HepG2 (cell line): Measurements from ENCODE around the gene SNRPB2. TPM values are rescaled to one million over a fixed set of nuclear protein-coding genes. Genes with fewer than 3 reads are reported as not detected.

Experiments
- EEA1 ChIP-seq: sonication (generic); formaldehyde crosslinking; IDR thresholded peaks from 2 replicates; pipeline ENCODE4 v1.5.1; 2020; ENCODE audit warnings: mild to moderate bottlenecking, missing genetic modification reagents, borderline replicate concordance
- NR2C2 ChIP-seq: sonication (generic); formaldehyde crosslinking; IDR thresholded peaks from 2 replicates; pipeline ENCODE4 v1.4.0; 2020; ENCODE audit warnings: missing genetic modification reagents, mild to moderate bottlenecking, moderate library complexity, borderline replicate concordance
- POLR2AphosphoS5 ChIP-seq: IDR thresholded peaks from 2 replicates; pipeline ENCODE4 v1.6.1; 2012; ENCODE audit warnings: low read depth, low read length
- THYN1 ChIP-seq: sonication (generic); formaldehyde crosslinking; IDR thresholded peaks from 2 replicates; pipeline ENCODE4 v1.8.1; 2023; ENCODE audit warnings: low read depth, mild to moderate bottlenecking, moderate library complexity, missing genetic modification reagents, borderline replicate concordance
- ZNF292 ChIP-seq: sonication (generic); formaldehyde crosslinking; IDR thresholded peaks from 2 replicates; pipeline ENCODE4 v1.8.1; 2022; ENCODE audit warnings: mild to moderate bottlenecking, low read depth, missing genetic modification reagents, borderline replicate concordance
- ZNF652 ChIP-seq: IDR thresholded peaks from 2 replicates; pipeline ENCODE4 v1.6.1; 2016; ENCODE audit warnings: low read depth, borderline replicate concordance
- polyA plus RNA-seq, 8 experiments: library from polyadenylated mRNA; depleted of rRNA in 3 of 8; stranded (reverse) in 7 of 8; unstranded in 1 of 8; fragments of >200 nt; fragmentation: Illumina TruSeq in 4 of 8; extraction: Trizol in 4 of 8; gene quantifications; 2 replicates each; pipeline versions ENCODE4 v1.2.1 to v1.2.3, GENCODE V29; 2011 to 2016; ENCODE audit warnings: low read depth in 4 of 8, missing spikeins in 1 of 8, mixed read lengths in 1 of 8; ENCODE audit not compliant: insufficient read depth in 1 of 8
- total RNA-seq, 5 experiments: library from RNA; depleted of rRNA; stranded (reverse); fragments of >200 nt; fragmentation: Illumina TruSeq; extraction: Trizol; gene quantifications; 2 replicates each; pipeline ENCODE4 v1.2.3, GENCODE V29; 2016; ENCODE audit warnings: low read depth in 1 of 5
- TF ChIP-seq, protein P1 (sequence below): sonication (generic); formaldehyde crosslinking; IDR thresholded peaks from 2 replicates; pipeline ENCODE4 v1.4.0; 2020; ENCODE audit warnings: missing genetic modification reagents, borderline replicate concordance
- TF ChIP-seq, protein P2 (sequence below): IDR thresholded peaks from 2 replicates; pipeline ENCODE4 v1.6.1; 2012; ENCODE audit warnings: low read depth, low read length, improper control_type of control experiment
- TF ChIP-seq, protein P3 (sequence below): sonication (generic); formaldehyde crosslinking; IDR thresholded peaks from 2 replicates; pipeline ENCODE4 v1.4.0; 2020; ENCODE audit warnings: missing genetic modification reagents
- TF ChIP-seq, protein P4 (sequence below): conservative IDR thresholded peaks from 2 replicates; pipeline ENCODE4 v1.6.1; 2018; ENCODE audit warnings: missing genetic modification reagents
- TF ChIP-seq, protein P5 (sequence below): sonication (generic); formaldehyde crosslinking; IDR thresholded peaks from 2 replicates; pipeline ENCODE4 v1.5.0; 2020; ENCODE audit warnings: missing genetic modification reagents, mild to moderate bottlenecking, borderline replicate concordance

SNRPB2 gene
- total and polyA plus RNA-seq, 2 of the 13 experiments (the other 11 are each of a cell fraction or from before 2014, with no cell fraction given): 107 to 204 TPM

DNA sequence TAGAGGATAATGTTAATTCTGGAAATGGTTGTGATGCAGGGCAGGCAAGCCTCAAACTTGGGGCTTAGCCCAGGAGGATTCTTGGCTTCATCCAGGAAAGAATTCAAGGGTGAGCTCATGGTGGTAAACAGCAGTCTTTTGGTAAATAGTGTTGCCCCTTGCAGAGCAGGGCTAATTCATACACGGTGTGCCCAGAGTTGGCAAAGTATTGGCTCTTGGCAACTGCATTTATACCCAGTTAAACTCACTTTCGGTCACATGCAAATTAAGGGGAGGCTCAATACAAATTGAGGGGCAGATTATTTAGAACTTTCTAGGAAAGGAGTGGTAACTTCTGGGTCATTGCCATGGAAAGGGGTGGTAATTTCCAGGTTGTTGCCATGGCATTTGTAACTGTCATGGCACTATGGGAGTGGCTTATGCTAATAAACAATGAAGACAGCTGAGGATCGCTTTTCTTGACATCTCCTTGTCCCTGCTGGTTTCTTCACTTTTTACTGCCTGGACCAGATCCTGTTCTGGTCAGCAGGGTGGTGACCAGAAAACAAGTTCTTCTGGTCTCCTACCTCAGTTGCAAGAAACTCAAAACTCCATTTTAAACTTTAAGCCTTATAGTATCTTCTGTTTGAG, 14.5 kb downstream of the SNRPB2 start (continued):
- TF ChIP-seq, protein P1, sequence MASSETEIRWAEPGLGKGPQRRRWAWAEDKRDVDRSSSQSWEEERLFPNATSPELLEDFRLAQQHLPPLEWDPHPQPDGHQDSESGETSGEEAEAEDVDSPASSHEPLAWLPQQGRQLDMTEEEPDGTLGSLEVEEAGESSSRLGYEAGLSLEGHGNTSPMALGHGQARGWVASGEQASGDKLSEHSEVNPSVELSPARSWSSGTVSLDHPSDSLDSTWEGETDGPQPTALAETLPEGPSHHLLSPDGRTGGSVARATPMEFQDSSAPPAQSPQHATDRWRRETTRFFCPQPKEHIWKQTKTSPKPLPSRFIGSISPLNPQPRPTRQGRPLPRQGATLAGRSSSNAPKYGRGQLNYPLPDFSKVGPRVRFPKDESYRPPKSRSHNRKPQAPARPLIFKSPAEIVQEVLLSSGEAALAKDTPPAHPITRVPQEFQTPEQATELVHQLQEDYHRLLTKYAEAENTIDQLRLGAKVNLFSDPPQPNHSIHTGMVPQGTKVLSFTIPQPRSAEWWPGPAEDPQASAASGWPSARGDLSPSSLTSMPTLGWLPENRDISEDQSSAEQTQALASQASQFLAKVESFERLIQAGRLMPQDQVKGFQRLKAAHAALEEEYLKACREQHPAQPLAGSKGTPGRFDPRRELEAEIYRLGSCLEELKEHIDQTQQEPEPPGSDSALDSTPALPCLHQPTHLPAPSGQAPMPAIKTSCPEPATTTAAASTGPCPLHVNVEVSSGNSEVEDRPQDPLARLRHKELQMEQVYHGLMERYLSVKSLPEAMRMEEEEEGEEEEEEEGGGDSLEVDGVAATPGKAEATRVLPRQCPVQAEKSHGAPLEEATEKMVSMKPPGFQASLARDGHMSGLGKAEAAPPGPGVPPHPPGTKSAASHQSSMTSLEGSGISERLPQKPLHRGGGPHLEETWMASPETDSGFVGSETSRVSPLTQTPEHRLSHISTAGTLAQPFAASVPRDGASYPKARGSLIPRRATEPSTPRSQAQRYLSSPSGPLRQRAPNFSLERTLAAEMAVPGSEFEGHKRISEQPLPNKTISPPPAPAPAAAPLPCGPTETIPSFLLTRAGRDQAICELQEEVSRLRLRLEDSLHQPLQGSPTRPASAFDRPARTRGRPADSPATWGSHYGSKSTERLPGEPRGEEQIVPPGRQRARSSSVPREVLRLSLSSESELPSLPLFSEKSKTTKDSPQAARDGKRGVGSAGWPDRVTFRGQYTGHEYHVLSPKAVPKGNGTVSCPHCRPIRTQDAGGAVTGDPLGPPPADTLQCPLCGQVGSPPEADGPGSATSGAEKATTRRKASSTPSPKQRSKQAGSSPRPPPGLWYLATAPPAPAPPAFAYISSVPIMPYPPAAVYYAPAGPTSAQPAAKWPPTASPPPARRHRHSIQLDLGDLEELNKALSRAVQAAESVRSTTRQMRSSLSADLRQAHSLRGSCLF: no peak
- TF ChIP-seq, protein P2, sequence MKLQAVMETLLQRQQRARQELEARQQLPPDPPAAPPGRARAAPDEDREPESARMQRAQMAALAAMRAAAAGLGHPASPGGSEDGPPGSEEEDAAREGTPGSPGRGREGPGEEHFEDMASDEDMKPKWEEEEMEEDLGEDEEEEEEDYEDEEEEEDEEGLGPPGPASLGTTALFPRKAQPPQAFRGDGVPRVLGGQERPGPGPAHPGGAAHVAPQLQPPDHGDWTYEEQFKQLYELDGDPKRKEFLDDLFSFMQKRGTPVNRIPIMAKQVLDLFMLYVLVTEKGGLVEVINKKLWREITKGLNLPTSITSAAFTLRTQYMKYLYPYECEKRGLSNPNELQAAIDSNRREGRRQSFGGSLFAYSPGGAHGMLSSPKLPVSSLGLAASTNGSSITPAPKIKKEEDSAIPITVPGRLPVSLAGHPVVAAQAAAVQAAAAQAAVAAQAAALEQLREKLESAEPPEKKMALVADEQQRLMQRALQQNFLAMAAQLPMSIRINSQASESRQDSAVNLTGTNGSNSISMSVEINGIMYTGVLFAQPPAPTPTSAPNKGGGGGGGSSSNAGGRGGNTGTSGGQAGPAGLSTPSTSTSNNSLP: no peak
- TF ChIP-seq ZNF652 (CRISPR knock-in tag): no peak
- TF ChIP-seq EEA1 (CRISPR knock-in tag): no peak
- TF ChIP-seq NR2C2: no peak
- TF ChIP-seq, protein P3, sequence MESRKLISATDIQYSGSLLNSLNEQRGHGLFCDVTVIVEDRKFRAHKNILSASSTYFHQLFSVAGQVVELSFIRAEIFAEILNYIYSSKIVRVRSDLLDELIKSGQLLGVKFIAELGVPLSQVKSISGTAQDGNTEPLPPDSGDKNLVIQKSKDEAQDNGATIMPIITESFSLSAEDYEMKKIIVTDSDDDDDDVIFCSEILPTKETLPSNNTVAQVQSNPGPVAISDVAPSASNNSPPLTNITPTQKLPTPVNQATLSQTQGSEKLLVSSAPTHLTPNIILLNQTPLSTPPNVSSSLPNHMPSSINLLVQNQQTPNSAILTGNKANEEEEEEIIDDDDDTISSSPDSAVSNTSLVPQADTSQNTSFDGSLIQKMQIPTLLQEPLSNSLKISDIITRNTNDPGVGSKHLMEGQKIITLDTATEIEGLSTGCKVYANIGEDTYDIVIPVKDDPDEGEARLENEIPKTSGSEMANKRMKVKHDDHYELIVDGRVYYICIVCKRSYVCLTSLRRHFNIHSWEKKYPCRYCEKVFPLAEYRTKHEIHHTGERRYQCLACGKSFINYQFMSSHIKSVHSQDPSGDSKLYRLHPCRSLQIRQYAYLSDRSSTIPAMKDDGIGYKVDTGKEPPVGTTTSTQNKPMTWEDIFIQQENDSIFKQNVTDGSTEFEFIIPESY (CRISPR knock-in tag): no peak
- TF ChIP-seq THYN1 (CRISPR knock-in tag): no peak
- no peak for TF ChIP-seq POLR2AphosphoS5
- TF ChIP-seq, protein P4, sequence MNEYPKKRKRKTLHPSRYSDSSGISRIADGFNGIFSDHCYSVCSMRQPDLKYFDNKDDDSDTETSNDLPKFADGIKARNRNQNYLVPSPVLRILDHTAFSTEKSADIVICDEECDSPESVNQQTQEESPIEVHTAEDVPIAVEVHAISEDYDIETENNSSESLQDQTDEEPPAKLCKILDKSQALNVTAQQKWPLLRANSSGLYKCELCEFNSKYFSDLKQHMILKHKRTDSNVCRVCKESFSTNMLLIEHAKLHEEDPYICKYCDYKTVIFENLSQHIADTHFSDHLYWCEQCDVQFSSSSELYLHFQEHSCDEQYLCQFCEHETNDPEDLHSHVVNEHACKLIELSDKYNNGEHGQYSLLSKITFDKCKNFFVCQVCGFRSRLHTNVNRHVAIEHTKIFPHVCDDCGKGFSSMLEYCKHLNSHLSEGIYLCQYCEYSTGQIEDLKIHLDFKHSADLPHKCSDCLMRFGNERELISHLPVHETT (CRISPR knock-in tag): no peak
- TF ChIP-seq ZNF292 (CRISPR knock-in tag): no peak
- TF ChIP-seq, protein P5, sequence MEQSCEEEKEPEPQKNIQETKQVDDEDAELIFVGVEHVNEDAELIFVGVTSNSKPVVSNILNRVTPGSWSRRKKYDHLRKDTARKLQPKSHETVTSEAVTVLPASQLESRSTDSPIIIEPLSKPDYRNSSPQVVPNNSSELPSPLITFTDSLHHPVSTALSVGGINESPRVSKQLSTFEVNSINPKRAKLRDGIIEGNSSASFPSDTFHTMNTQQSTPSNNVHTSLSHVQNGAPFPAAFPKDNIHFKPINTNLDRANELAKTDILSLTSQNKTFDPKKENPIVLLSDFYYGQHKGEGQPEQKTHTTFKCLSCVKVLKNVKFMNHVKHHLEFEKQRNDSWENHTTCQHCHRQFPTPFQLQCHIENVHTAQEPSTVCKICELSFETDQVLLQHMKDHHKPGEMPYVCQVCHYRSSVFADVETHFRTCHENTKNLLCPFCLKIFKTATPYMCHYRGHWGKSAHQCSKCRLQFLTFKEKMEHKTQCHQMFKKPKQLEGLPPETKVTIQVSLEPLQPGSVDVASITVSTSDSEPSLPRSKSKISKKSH (CRISPR knock-in tag): no peak
